SK-N-SH (cell line): ENCODE results near the gene KCNC3.

Source experiments
- RXRA ChIP-seq: IDR thresholded peaks from 2 replicates; pipeline ENCODE4 v1.4.0; 2012; ENCODE audit warnings: low read depth, mild to moderate bottlenecking, borderline replicate concordance
- TF ChIP-seq, protein P1 (sequence below): fragments of 150-350 bp; IDR thresholded peaks from 2 replicates; pipeline ENCODE4 v1.6.1; 2017; ENCODE audit warnings: antibody characterized with exemption, low read length, low read depth, borderline replicate concordance

DNA sequence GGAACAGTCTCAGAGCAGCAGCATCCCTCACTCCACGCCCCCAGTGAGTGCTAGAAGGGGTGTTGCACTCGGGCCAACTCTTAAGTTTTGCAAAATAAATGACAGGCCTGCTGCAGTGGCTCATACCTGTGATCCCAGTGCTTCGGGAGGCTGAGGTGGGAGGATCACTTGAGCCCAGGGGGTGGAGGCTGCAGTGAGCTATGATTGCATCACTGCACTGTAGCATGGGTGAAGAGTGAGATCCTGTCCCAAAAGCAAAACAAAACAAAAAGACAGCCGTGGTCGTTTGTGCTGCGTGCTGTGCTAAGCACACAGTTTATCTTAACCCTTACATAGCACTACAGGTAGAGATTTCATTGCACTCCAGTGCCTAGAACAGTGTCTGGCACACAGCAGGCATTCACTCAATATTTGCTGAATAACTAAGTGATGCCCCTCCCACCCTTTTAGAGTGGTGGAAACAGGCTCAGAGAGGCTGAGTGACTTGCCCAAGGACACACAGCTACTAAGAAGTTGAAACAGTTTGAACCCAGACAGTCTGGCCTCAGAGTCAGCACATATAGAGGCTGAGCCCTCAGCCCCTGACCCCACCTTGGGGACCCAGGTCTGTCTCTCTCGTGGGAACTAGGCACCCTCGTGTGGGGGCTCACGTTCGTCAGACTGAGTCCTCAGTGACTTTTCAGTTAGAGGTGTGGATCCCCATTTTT lies 18.3 kb downstream of the KCNC3 start:
- TF ChIP-seq, protein P1, sequence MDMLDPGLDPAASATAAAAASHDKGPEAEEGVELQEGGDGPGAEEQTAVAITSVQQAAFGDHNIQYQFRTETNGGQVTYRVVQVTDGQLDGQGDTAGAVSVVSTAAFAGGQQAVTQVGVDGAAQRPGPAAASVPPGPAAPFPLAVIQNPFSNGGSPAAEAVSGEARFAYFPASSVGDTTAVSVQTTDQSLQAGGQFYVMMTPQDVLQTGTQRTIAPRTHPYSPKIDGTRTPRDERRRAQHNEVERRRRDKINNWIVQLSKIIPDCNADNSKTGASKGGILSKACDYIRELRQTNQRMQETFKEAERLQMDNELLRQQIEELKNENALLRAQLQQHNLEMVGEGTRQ: no peak
- TF ChIP-seq RXRA: no peak
